ENCODE data around the gene CSNK1A1.

CSNK1A1 gene

GRCh38 chr5:149497357-149497756 lies 53.9 kb downstream of the CSNK1A1 start:
- Histone ChIP-seq H3K4me3 (ENCODE audit: low read length in 2 of 2) (no peak overlapping the region), H2AFZ (ENCODE audit: low read length) (no peak overlapping the region), H3K14ac (ENCODE audit: low read length) (no peak overlapping the region), H2BK15ac (ENCODE audit: low read length) (no peak overlapping the region), H3K4me2 (ENCODE audit: insufficient read depth, low read length, poor library complexity, severe bottlenecking) (no peak overlapping the region), H3K27me3 (ENCODE audit: control insufficient read depth in 3 of 3, insufficient read depth in 3 of 3, low read depth in 1 of 3, low read length in 3 of 3) (no peaks in the 10 kb centered on the region), H4K91ac (ENCODE audit: low read depth, low read length, poor library complexity) (no peak overlapping the region), H4K8ac (ENCODE audit: low read depth, low read length) (no peak overlapping the region), H3K36me3 (replicated peaks in 1 of 2; ENCODE audit: control insufficient read depth in 2 of 2, insufficient read depth in 2 of 2, low read length in 2 of 2) (peaks cover 19 to 95% of the 10 kb centered on the region in 2 donors), H3K9me3 (replicated peaks in 1 of 2; ENCODE audit: control insufficient read depth in 2 of 2, insufficient read depth in 1 of 2, low read depth in 1 of 2, low read length in 2 of 2) (no peaks in the 10 kb centered on the region), H2BK5ac (ENCODE audit: low read length) (no peak overlapping the region), H3K9ac (ENCODE audit: low read depth, low read length, poor library complexity) (no peak overlapping the region), H3K4ac (ENCODE audit: low read length) (no peak overlapping the region), H3K23ac (ENCODE audit: low read depth, low read length, poor library complexity) (no peak overlapping the region), H3K79me1 (ENCODE audit: low read depth, low read length) (no peaks in the 10 kb centered on the region), H2BK120ac (ENCODE audit: low read depth, low read length) (no peak overlapping the region), H3K18ac (ENCODE audit: low read length) (no peak overlapping the region), H3K4me1 (ENCODE audit: control insufficient read depth in 2 of 2, insufficient read depth in 1 of 2, low read depth in 1 of 2, low read length in 2 of 2) (no peaks in the 10 kb centered on the region), H2AK5ac (ENCODE audit: low read depth, low read length) (no peak overlapping the region), H3K27ac (replicated peaks; ENCODE audit: low read length) (no peak overlapping the region), H2BK12ac (ENCODE audit: low read length) (no peak overlapping the region)
- no CpG with 5 or more reads among the region's 3 CpGs for WGBS, 2 donors (ENCODE audit: extremely low coverage in 2 of 2, insufficient read length in 2 of 2, insufficient replicate concordance in 1 of 2)
- DNase-seq (ENCODE audit: low spot score) = no peak

GRCh38 chr5:149496917-149497316 lies 54.3 kb downstream of the CSNK1A1 start:
- Histone ChIP-seq H3K4me1 (ENCODE audit: control insufficient read depth in 2 of 2, insufficient read depth in 1 of 2, low read depth in 1 of 2, low read length in 2 of 2) (no peaks in the 10 kb centered on the region), H3K4ac (ENCODE audit: low read length) (no peak overlapping the region), H2BK12ac (ENCODE audit: low read length) (no peak overlapping the region), H4K8ac (ENCODE audit: low read depth, low read length) (no peak overlapping the region), H3K18ac (ENCODE audit: low read length) (no peak overlapping the region), H3K9me3 (replicated peaks in 1 of 2; ENCODE audit: control insufficient read depth in 2 of 2, insufficient read depth in 1 of 2, low read depth in 1 of 2, low read length in 2 of 2) (no peaks in the 10 kb centered on the region), H3K14ac (ENCODE audit: low read length) (no peak overlapping the region), H2BK120ac (ENCODE audit: low read depth, low read length) (no peak overlapping the region), H3K4me2 (ENCODE audit: insufficient read depth, low read length, poor library complexity, severe bottlenecking) (no peak overlapping the region), H3K36me3 (replicated peaks in 1 of 2; ENCODE audit: control insufficient read depth in 2 of 2, insufficient read depth in 2 of 2, low read length in 2 of 2) (peaks cover 17 to 91% of the 10 kb centered on the region in 2 donors), H2BK5ac (ENCODE audit: low read length) (no peak overlapping the region), H4K91ac (ENCODE audit: low read depth, low read length, poor library complexity) (no peak overlapping the region), H2AK5ac (ENCODE audit: low read depth, low read length) (no peak overlapping the region), H3K79me1 (ENCODE audit: low read depth, low read length) (no peaks in the 10 kb centered on the region), H3K27me3 (ENCODE audit: control insufficient read depth in 3 of 3, insufficient read depth in 3 of 3, low read depth in 1 of 3, low read length in 3 of 3) (no peaks in the 10 kb centered on the region), H2BK15ac (ENCODE audit: low read length) (no peak overlapping the region), H3K23ac (ENCODE audit: low read depth, low read length, poor library complexity) (no peak overlapping the region), H3K9ac (ENCODE audit: low read depth, low read length, poor library complexity) (no peak overlapping the region), H2AFZ (ENCODE audit: low read length) (no peak overlapping the region), H3K4me3 (ENCODE audit: low read length in 2 of 2) (no peak overlapping the region), H3K27ac (replicated peaks; ENCODE audit: low read length) (no peak overlapping the region)
- no CpG with 5 or more reads among the region's 2 CpGs for WGBS, 2 donors (ENCODE audit: extremely low coverage in 2 of 2, insufficient read length in 2 of 2, insufficient replicate concordance in 1 of 2)
- DNase-seq (ENCODE audit: low spot score) = no peak

GRCh38 chr5:149496166-149496565 lies 55.1 kb downstream of the CSNK1A1 start:
- no peak overlapping the region for H2BK15ac ChIP-seq (ENCODE audit: low read length)
- no peak overlapping the region for H2AK5ac ChIP-seq (ENCODE audit: low read depth, low read length)
- H3K27ac ChIP-seq (replicated peaks; ENCODE audit: low read length) = no peak overlapping the region
- H3K14ac ChIP-seq (ENCODE audit: low read length) = no peak overlapping the region
- no peak overlapping the region for H2BK12ac ChIP-seq (ENCODE audit: low read length)
- no peak overlapping the region for H3K9ac ChIP-seq (ENCODE audit: low read depth, low read length, poor library complexity)
- no peak for DNase-seq (ENCODE audit: low spot score)
- H3K4me3 ChIP-seq (ENCODE audit: low read length in 2 of 2) = no peak overlapping the region
- H3K18ac ChIP-seq (ENCODE audit: low read length) = no peak overlapping the region
- no peaks in the 10 kb centered on the region for H3K79me1 ChIP-seq (ENCODE audit: low read depth, low read length)
- peaks cover 16 to 84% of the 10 kb centered on the region in 2 donors for H3K36me3 ChIP-seq (replicated peaks in 1 of 2; ENCODE audit: control insufficient read depth in 2 of 2, insufficient read depth in 2 of 2, low read length in 2 of 2)
- H2BK120ac ChIP-seq (ENCODE audit: low read depth, low read length) = no peak overlapping the region
- no CpG with 5 or more reads among the region's 1 CpG for WGBS, 2 donors (ENCODE audit: extremely low coverage in 2 of 2, insufficient read length in 2 of 2, insufficient replicate concordance in 1 of 2)
- no peaks in the 10 kb centered on the region for H3K27me3 ChIP-seq (ENCODE audit: control insufficient read depth in 3 of 3, insufficient read depth in 3 of 3, low read depth in 1 of 3, low read length in 3 of 3)
- H3K23ac ChIP-seq (ENCODE audit: low read depth, low read length, poor library complexity) = no peak overlapping the region
- no peaks in the 10 kb centered on the region for H3K9me3 ChIP-seq (replicated peaks in 1 of 2; ENCODE audit: control insufficient read depth in 2 of 2, insufficient read depth in 1 of 2, low read depth in 1 of 2, low read length in 2 of 2)
- H3K4me1 ChIP-seq (ENCODE audit: control insufficient read depth in 2 of 2, insufficient read depth in 1 of 2, low read depth in 1 of 2, low read length in 2 of 2) = no peaks in the 10 kb centered on the region
- no peak overlapping the region for H2AFZ ChIP-seq (ENCODE audit: low read length)
- H3K4ac ChIP-seq (ENCODE audit: low read length) = no peak overlapping the region
- no peak overlapping the region for H2BK5ac ChIP-seq (ENCODE audit: low read length)
- no peak overlapping the region for H4K8ac ChIP-seq (ENCODE audit: low read depth, low read length)
- H3K4me2 ChIP-seq (ENCODE audit: insufficient read depth, low read length, poor library complexity, severe bottlenecking) = no peak overlapping the region
- H4K91ac ChIP-seq (ENCODE audit: low read depth, low read length, poor library complexity) = no peak overlapping the region

- Histone ChIP-seq H3K4ac (ENCODE audit: low read length) (no peak overlapping the region), H3K23ac (ENCODE audit: low read depth, low read length, poor library complexity) (no peak overlapping the region), H2AK5ac (ENCODE audit: low read depth, low read length) (no peak overlapping the region), H2AFZ (ENCODE audit: low read length) (no peak overlapping the region), H4K8ac (ENCODE audit: low read depth, low read length) (no peak overlapping the region), H3K18ac (ENCODE audit: low read length) (no peak overlapping the region), H3K79me1 (ENCODE audit: low read depth, low read length) (no peaks in the 10 kb centered on the region), H3K4me1 (ENCODE audit: control insufficient read depth in 2 of 2, insufficient read depth in 1 of 2, low read depth in 1 of 2, low read length in 2 of 2) (no peaks in the 10 kb centered on the region), H2BK15ac (ENCODE audit: low read length) (no peak overlapping the region), H3K27ac (replicated peaks; ENCODE audit: low read length) (no peak overlapping the region), H2BK5ac (ENCODE audit: low read length) (no peak overlapping the region), H2BK12ac (ENCODE audit: low read length) (no peak overlapping the region), H4K91ac (ENCODE audit: low read depth, low read length, poor library complexity) (no peak overlapping the region), H3K36me3 (replicated peaks in 1 of 2; ENCODE audit: control insufficient read depth in 2 of 2, insufficient read depth in 2 of 2, low read length in 2 of 2) (peaks cover 12 to 79% of the 10 kb centered on the region in 2 donors), H3K9ac (ENCODE audit: low read depth, low read length, poor library complexity) (no peak overlapping the region), H3K4me2 (ENCODE audit: insufficient read depth, low read length, poor library complexity, severe bottlenecking) (no peak overlapping the region), H3K4me3 (ENCODE audit: low read length in 2 of 2) (no peak overlapping the region), H2BK120ac (ENCODE audit: low read depth, low read length) (no peak overlapping the region), H3K14ac (ENCODE audit: low read length) (no peak overlapping the region), H3K27me3 (ENCODE audit: control insufficient read depth in 3 of 3, insufficient read depth in 3 of 3, low read depth in 1 of 3, low read length in 3 of 3) (no peaks in the 10 kb centered on the region), H3K9me3 (replicated peaks in 1 of 2; ENCODE audit: control insufficient read depth in 2 of 2, insufficient read depth in 1 of 2, low read depth in 1 of 2, low read length in 2 of 2) (no peaks in the 10 kb centered on the region)
- no CpG with 5 or more reads among the region's 2 CpGs for WGBS, 2 donors (ENCODE audit: extremely low coverage in 2 of 2, insufficient read length in 2 of 2, insufficient replicate concordance in 1 of 2)
- DNase-seq (ENCODE audit: low spot score) = no peak
These were observed 55.6 kb downstream of the CSNK1A1 start for GRCh38 chr5:149495673-149496072.

Data from neuronal stem cell (in vitro differentiated cells).